ENCODE measurements around the gene RAB3IP. TPM values are rescaled to one million over a fixed set of nuclear protein-coding genes. Genes with fewer than 3 reads are reported as not detected.
"Not testable (repeated sequence)": the region's sequence is repeated elsewhere in the genome, so short reads cannot be mapped to it uniquely, and the experiment has no call there.

Gene RAB3IP
- total RNA-seq, 4 donors from 2014 or later, result 18.6 to 27.4 (median 20.3) TPM

DNA sequence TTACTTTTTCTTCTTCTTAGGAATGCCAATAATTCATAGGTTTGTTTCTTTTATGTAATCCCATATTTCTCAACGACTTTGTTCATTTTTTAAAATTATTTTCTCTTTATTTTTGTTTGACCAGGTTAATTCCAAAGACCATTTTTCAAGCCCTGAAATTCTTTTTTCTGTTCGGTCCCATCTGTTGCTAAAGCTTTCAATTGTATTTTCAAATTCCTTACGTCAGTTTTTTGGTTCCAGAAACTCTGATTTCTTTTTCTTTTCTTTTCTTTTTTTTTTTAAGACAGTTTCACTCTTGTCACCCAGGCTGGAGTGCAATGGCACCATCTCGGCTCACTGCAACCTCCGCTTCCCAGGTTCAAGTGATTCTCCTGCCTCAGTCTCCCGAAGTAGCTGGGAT lies 27.6 kb downstream of the RAB3IP start:
- Histone ChIP-seq H3K27ac (no peak overlapping the region), H3K27me3 (no peaks in the 10 kb centered on the region), H3K9me3 (peaks cover 0 to 2% (median 0%) of the 10 kb centered on the region in 3 donors), H3K4me1 (no peaks in the 10 kb centered on the region), H3K4me3 (no peak overlapping the region), H3K36me3 (peaks cover 0 to 19% of the 10 kb centered on the region in 2 donors)
- no peak for DNase-seq
- ATAC-seq, result no peak
- in situ Hi-C loops (cut with MboI; ENCODE audit: low sequenced_read_pairs in 4 of 4) (no loop called here), intact Hi-C loops (cut with DNase I; ENCODE audit: low total_unique reads) (no loop called here)
- TF ChIP-seq, protein P1, sequence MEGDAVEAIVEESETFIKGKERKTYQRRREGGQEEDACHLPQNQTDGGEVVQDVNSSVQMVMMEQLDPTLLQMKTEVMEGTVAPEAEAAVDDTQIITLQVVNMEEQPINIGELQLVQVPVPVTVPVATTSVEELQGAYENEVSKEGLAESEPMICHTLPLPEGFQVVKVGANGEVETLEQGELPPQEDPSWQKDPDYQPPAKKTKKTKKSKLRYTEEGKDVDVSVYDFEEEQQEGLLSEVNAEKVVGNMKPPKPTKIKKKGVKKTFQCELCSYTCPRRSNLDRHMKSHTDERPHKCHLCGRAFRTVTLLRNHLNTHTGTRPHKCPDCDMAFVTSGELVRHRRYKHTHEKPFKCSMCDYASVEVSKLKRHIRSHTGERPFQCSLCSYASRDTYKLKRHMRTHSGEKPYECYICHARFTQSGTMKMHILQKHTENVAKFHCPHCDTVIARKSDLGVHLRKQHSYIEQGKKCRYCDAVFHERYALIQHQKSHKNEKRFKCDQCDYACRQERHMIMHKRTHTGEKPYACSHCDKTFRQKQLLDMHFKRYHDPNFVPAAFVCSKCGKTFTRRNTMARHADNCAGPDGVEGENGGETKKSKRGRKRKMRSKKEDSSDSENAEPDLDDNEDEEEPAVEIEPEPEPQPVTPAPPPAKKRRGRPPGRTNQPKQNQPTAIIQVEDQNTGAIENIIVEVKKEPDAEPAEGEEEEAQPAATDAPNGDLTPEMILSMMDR (IDR thresholded peaks at IDR 0.05 in 4 of 5, conservative IDR thresholded peaks at IDR 0.05 in 1 of 5), result no peak
- TF ChIP-seq POLR2A (IDR thresholded peaks at IDR 0.05), result no peak

DNA sequence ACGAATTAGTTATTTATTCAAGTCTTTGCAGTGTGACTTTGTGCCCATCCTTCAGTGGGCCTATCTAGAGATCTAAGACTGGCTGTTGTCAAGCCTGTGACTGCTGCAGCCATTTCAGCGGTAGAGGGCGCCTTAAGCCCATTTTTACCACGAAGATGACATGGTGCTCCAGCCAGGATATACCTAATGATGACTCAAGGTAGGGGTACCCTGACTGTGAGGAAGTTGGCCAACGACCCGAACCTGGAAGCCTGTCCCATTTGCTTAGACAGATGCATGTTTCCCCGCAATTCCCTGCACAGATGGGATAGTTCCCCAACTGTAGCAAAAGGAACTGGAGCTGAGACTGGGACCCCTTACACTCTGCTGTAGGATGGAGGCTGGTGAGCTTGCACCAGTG lies 41.3 kb downstream of the RAB3IP start:
- Histone ChIP-seq H3K27me3 (no peaks in the 10 kb centered on the region), H3K36me3 (peaks cover 0 to 5% of the 10 kb centered on the region in 2 donors), H3K4me3 (no peak overlapping the region), H3K4me1 (no peaks in the 10 kb centered on the region), H3K9me3 (no peaks in the 10 kb centered on the region), H3K27ac (no peak overlapping the region)
- DNase-seq, result no peak
- intact Hi-C loops (cut with DNase I; ENCODE audit: low total_unique reads) (no loop called here), in situ Hi-C loops (cut with MboI; ENCODE audit: low sequenced_read_pairs in 4 of 4) (no loop called here)
- TF ChIP-seq, protein P1 (IDR thresholded peaks at IDR 0.05 in 4 of 5, conservative IDR thresholded peaks at IDR 0.05 in 1 of 5), result no peak
- TF ChIP-seq POLR2A (IDR thresholded peaks at IDR 0.05), result no peak
- no peak for ATAC-seq

DNA sequence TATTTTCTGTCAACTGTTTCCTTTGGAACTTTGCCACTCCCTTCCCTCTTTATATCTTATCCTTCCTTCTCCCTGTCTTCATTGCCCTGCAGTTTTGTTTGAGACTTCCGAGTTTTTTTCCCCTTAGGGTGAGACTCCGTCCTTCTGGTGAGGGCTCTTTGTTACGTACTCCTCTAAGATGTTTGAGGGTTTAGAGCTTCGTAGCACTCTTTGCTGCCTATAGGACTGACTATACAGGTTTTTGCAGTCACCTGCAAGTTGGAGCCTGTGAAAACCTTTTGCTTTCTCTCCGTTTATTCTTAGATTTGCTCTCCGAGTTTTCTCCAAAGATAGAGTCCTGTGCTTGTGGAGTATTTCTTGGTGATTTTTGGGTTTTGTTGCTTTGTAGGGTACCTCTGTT lies 44.7 kb downstream of the RAB3IP start:
- Histone ChIP-seq H3K4me1 (no peaks in the 10 kb centered on the region), H3K27ac (no peak overlapping the region), H3K36me3 (peaks cover 0 to 18% of the 10 kb centered on the region in 2 donors), H3K9me3 (no peaks in the 10 kb centered on the region), H3K27me3 (no peaks in the 10 kb centered on the region), H3K4me3 (no peak overlapping the region)
- DNase-seq, result no peak
- in situ Hi-C loops (cut with MboI; ENCODE audit: low sequenced_read_pairs in 4 of 4) (no loop called here), intact Hi-C loops (cut with DNase I; ENCODE audit: low total_unique reads) (no loop called here)
- ATAC-seq, result no peak
- TF ChIP-seq POLR2A (IDR thresholded peaks at IDR 0.05), result no peak
- TF ChIP-seq, protein P1 (IDR thresholded peaks at IDR 0.05 in 4 of 5, conservative IDR thresholded peaks at IDR 0.05 in 1 of 5), result no peak

DNA sequence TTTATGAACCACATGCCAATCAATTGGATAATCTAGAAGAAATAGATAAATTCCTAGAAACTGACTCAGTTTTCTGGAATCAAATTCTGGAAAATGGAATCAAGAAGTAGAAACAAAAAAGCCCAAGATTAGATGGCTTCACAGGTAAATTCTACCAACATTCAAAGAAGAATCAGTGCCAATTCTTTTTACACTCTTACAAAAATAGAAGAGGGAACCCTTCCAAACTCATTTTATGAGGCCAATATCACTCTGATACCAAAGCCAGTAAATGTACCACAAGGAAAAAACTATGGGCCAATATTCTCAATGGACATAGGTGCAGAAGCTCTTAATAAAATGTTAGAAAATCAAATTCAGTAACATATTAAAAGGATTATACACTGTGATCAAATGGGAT lies 50.7 kb downstream of the RAB3IP start:
- Histone ChIP-seq H3K9me3 (peaks cover 4 to 12% (median 7%) of the 10 kb centered on the region in 3 donors), H3K4me3 (no peak overlapping the region), H3K4me1 (no peaks in the 10 kb centered on the region), H3K27me3 (no peaks in the 10 kb centered on the region), H3K36me3 (peaks cover 0 to 28% of the 10 kb centered on the region in 2 donors), H3K27ac (no peak overlapping the region)
- in situ Hi-C loops (cut with MboI; ENCODE audit: low sequenced_read_pairs in 4 of 4) (no loop called here), intact Hi-C loops (cut with DNase I; ENCODE audit: low total_unique reads) (no loop called here)
- ATAC-seq (no peak), DNase-seq (no peak)
- TF ChIP-seq, protein P1 (IDR thresholded peaks at IDR 0.05 in 4 of 5, conservative IDR thresholded peaks at IDR 0.05 in 1 of 5), result no peak
- TF ChIP-seq POLR2A (IDR thresholded peaks at IDR 0.05), result no peak

DNA sequence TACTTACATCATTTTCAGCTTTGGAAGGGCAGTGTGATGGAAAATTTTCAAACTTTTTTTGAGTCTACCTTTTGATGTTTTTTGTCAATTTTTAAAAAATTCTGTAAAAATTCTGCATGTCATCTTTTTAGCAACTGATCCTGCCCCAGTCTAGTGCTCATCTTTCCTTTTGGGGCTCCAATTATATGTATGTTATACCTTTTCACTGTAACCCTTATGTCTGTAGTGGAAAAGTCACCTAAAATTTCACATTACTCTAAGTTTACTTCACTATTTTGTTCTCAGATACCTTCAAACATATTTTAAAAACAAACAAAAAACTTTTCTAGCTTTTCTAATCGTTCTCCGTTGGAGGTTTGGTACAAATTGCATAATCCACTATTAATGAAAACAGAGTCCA lies 53.9 kb downstream of the RAB3IP start:
- TF ChIP-seq POLR2A (IDR thresholded peaks at IDR 0.05), result no peak

DNA sequence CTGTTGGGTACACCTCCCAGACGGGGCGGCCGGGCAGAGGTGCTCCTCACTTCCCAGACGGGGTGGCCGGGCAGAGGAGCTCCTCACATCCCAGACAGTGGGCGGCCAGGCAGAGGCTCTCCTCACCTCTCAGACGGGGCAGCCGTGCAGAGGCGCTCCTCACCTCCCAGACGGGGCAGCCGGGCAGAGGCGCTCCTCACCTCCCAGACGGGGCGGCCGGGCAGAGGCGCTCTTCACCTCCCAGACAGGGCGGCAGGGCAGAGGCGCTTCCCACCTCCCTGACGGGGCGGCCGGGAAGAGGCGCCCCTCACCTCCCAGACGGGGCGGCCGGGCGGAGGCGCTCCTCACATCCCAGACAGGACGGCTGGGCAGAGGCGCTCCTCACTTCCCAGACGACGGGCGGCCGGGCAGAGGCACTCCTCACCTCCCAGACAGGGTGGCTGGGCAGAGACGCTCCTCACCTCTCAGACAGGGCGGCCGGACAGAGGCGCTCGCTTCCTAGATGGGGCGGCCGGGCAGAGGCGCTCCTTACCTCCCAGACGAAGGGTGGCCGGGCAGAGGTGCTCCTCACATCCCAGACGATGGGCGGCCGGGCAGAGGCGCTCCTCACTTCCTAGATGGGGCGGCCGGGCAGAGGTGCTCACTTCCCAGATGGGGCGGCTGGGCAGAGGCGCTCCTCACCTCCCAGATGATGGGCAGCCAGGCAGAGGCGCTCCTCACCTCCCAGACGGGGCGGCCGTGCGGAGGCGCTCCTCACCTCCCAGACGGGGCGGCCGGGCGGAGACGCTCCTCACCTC lies 68.6 kb downstream of the RAB3IP start:
- H3K27ac ChIP-seq; in situ Hi-C loops (cut with MboI; ENCODE audit: low sequenced_read_pairs in 4 of 4); H3K36me3 ChIP-seq; H3K9me3 ChIP-seq; H3K4me3 ChIP-seq; H3K4me1 ChIP-seq; DNase-seq; H3K27me3 ChIP-seq; ATAC-seq; intact Hi-C loops (cut with DNase I; ENCODE audit: low total_unique reads): not testable (repeated sequence)

More for the DNA sequence above, 53.9 kb downstream of the RAB3IP start:
- peaks cover 4 to 12% (median 7%) of the 10 kb centered on the region in 3 donors for H3K9me3 ChIP-seq
- H3K4me1 ChIP-seq, result no peaks in the 10 kb centered on the region
- intact Hi-C loops (cut with DNase I; ENCODE audit: low total_unique reads) (no loop called here), in situ Hi-C loops (cut with MboI; ENCODE audit: low sequenced_read_pairs in 4 of 4) (no loop called here)
- peak overlapping the region in 1 of 4 donors; percentile 14 for H3K4me3 ChIP-seq
- no peaks in the 10 kb centered on the region for H3K27me3 ChIP-seq
- ATAC-seq (no peak), DNase-seq (no peak)
- H3K36me3 ChIP-seq, result peaks cover 0 to 44% of the 10 kb centered on the region in 2 donors
- no peak overlapping the region for H3K27ac ChIP-seq

Measured in gastrocnemius medialis (tissue), 4 donors.